GM19035 (cell line): Measurements from ENCODE around the gene POU2F3.

ENCODE experiments used
- ATAC-seq: cut with Tn5 transposase; IDR thresholded peaks from one replicate; pipeline ENCODE4 v1.9.1; 2021; ENCODE audit not compliant: unreplicated experiment

The POU2F3 gene

DNA sequence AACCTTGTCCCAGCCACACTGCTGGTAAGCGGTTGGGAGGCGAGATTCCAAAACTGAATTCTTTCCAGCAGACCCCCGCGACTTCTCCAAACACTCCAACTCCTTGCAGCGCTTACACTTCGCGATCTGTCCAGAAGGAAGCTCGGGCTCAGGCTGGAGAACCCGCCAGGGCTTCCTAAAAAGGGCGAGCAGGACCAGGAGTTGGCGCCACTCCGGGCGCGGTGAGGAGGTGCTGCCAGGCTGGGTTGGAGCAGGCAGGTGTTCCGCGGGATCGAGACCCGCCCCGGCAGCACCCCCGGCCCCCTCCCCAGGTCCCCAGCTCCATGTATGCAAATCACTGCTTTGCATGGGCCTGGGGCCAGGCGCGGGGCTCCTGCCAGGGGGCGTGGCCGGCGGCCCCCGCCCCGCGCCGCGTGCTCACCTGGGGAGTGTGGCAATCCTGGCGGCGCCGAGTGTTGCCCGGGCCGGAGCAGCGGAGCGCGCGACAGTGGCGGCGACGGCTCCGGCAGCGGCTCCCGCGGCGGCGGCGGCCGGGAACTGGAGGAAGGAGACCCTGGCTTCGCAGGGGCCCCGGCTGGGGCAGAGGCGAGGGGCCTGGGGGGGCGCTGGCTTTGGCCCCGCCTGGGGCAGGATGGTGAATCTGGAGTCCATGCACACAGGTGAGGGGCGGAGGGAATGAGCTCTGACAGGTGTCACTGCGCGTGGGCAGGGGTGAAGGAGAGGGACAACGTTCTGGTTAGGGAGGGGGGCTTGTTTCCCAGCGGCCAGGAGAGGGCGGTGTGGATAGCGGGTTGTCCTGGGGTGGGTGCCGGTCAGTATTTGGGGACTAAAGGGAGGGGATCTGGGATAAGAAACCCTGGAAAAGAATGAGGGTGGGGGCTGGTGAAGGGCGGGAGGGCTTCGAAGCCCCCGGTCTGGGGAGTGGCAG lies at the start of gene POU2F3:
Gene POU2F3, plus strand, starts transcription at position 428 of the 928 bp plus-strand sequence. Its CDS starts 204 bp downstream, at position 632.
- no peak for ATAC-seq

- no peak for ATAC-seq
Measured at GRCh38 chr11:120191058-120191457, 48.9 kb upstream of the POU2F3 start.

- no peak for ATAC-seq
Measured at GRCh38 chr11:120192831-120193625, 46.9 kb upstream of the POU2F3 start.

DNA sequence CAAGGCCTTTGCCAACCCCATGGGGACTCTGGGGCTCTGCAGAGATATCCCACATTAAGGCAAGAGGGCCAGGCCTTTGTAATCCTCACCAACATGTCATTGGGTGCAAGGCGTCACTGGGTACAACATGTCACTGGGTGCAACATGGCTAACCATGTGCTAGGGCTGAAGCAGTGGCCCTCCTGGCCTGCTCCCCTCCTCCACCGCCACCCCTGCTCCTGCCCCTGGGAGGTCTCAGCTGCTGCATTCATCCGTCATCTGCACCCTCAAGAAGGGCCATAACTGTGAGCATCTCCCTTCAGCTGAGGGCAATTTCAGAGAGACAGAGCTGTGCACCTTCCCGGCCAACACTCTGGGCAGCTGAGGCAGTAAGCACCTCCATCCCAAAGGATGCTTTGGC lies 45.8 kb upstream of the POU2F3 start:
- ATAC-seq: no peak

- no peak for ATAC-seq
Measured at GRCh38 chr11:120195601-120196320, 44.2 kb upstream of the POU2F3 start.

GRCh38 chr11:120196826-120197225 lies 43.1 kb upstream of the POU2F3 start:
- ATAC-seq: no peak

GRCh38 chr11:120197251-120197891 lies 42.6 kb upstream of the POU2F3 start:
- ATAC-seq: no peak

- ATAC-seq: no peak
Measured at GRCh38 chr11:120197977-120198376, 42.0 kb upstream of the POU2F3 start.

DNA sequence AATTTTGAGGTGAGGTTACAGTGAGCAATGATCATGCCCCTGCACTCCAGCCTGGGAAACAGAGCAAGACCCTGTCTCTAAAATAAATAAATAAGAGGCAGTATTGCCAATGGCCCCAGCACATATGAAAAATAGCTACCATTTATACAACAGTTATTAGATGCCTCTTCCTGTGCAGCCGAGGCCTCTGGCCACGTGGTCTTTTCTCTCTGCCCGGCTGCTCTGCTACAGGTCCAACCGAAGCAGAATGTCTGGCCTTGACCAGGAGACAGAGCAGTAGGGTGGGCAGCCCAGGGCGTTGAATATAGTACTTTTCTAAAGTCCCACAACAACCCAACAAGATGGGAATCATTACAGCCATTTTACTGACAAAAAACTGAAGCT lies 41.5 kb upstream of the POU2F3 start:
- ATAC-seq: no peak

GRCh38 chr11:120198787-120199469 lies 41.0 kb upstream of the POU2F3 start:
- no peak for ATAC-seq

- ATAC-seq: no peak
Measured at GRCh38 chr11:120199613-120200012, 40.3 kb upstream of the POU2F3 start.

- no peak for ATAC-seq
Measured at GRCh38 chr11:120200677-120201076, 39.3 kb upstream of the POU2F3 start.

GRCh38 chr11:120201653-120202052 lies 38.3 kb upstream of the POU2F3 start:
- ATAC-seq: no peak

DNA sequence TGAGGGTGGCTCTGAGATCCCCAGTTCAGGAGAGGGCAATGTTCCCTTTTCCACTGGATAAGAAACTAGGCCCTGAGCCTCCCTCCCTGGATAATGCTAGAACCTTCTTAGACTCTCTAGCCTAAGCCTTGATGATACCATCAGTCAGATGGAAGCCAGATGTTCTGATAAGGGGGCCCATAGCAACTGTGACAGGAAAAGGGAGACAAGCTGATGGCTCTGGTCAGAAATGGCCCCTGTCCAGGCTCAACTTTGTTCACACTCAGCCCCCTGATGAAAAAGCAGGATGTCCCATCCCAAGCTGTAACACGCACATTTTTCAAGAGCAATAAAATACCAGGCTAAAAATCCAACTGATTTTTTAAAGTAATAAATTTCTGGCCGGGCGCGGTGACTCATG lies 36.3 kb upstream of the POU2F3 start:
- no peak for ATAC-seq

GRCh38 chr11:120205596-120206161 lies 34.3 kb upstream of the POU2F3 start:
- ATAC-seq: no peak

DNA sequence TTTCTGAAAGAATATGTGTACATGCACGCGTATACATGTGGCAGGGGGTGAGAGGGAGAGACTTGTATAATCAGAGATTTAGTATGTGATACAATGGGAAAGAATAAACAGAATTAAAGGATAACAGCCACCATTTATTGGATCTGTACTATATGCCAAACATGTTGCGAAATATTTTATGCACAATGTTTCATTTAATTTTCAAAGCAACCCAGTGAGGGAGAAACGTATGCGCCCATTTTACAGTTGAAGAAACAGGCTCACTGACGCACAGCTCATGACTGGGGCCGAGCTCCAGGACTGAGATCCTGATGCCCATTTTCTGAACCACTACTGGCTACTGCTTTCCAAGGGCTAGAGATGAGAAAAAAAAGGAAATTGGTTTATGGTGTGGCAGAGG lies 32.4 kb upstream of the POU2F3 start:
- ATAC-seq: no peak

DNA sequence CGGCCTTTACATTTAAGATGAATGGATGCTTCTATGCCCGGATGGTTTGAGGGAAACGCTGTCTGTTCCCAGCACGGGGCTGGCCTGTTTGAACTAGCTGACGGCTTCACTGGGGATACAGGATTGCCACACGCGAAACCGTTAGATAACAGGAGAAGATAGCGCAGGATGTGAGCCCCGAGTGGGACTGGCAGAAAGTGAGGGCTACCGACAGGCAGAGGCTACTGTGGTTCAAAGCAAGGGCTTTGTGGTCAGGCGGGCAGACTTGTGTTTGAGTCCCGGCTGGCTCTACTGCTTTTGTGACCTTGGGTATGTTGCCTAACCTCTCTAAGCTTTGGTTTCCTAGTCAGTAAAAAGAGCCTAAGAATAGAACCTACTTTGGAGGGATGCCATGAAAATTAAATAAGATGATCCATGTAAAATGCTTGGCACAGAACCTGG lies 31.9 kb upstream of the POU2F3 start:
- no peak for ATAC-seq

- ATAC-seq: no peak
Measured at GRCh38 chr11:120208777-120209176, 31.2 kb upstream of the POU2F3 start.

- ATAC-seq: no peak
Measured at GRCh38 chr11:120209746-120210625, 30.0 kb upstream of the POU2F3 start.
